ENCODE data around the gene GRM4. TPM values are rescaled to one million over a fixed set of nuclear protein-coding genes. Genes with fewer than 3 reads are reported as not detected.

The GRM4 gene
- total RNA-seq, 1 experiment from 2014 or later, result not detected

DNA sequence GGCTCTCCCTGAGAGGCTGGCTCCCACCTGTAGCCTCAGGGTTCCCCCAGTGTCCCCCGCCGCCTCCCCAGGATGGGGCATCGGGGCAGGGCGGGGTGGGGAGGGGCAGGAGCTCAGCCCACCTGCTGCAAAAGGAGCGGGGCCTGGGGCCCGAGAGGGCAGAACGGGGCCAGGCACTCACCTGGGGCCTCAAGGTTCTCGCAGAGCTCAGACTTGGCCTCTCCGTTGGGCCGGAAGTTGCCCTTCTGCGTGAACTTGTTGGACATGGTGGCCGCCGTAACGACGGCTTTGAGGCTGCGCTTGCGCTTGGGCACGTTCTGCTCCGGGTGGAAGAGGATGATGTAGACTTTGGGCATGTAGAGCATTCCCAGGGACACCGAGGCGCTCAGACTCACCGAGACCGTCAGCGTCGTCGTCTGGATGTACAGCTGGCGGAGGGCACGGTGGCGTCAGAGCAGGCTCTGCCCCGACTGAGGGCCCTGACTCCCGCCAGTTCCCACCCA lies 117.9 kb downstream of the GRM4 start:
- H3K9me3 ChIP-seq (ENCODE audit: insufficient read depth, low read depth), result no peaks in the 10 kb centered on the region
- no peak overlapping the region for H2AFZ ChIP-seq
- no peaks in the 10 kb centered on the region for H4K20me1 ChIP-seq (ENCODE audit: insufficient read depth)
- no peaks in the 10 kb centered on the region for H3F3A ChIP-seq (ENCODE audit: insufficient read depth, low read depth)
- no peak overlapping the region for H3K4me3 ChIP-seq
- no peak for TF ChIP-seq EZH2 (IDR thresholded peaks at IDR 0.05; ENCODE audit: low read depth)
- TF ChIP-seq, protein P1, sequence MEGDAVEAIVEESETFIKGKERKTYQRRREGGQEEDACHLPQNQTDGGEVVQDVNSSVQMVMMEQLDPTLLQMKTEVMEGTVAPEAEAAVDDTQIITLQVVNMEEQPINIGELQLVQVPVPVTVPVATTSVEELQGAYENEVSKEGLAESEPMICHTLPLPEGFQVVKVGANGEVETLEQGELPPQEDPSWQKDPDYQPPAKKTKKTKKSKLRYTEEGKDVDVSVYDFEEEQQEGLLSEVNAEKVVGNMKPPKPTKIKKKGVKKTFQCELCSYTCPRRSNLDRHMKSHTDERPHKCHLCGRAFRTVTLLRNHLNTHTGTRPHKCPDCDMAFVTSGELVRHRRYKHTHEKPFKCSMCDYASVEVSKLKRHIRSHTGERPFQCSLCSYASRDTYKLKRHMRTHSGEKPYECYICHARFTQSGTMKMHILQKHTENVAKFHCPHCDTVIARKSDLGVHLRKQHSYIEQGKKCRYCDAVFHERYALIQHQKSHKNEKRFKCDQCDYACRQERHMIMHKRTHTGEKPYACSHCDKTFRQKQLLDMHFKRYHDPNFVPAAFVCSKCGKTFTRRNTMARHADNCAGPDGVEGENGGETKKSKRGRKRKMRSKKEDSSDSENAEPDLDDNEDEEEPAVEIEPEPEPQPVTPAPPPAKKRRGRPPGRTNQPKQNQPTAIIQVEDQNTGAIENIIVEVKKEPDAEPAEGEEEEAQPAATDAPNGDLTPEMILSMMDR (conservative IDR thresholded peaks at IDR 0.05), result peak; percentile 4; the same call in 1 of the 2 replicates
- H3K36me3 ChIP-seq (ENCODE audit: low read depth), result no peaks in the 10 kb centered on the region
- POLR2A ChIA-PET (ENCODE audit: unreplicated experiment), result interaction anchor here (0.7 kb wide), 1 partner anchor 88 kb away, joined by 9 read pairs; no protein-coding TSS in a partner anchor
- H3K79me2 ChIP-seq (ENCODE audit: low read depth), result no peaks in the 10 kb centered on the region
- no peaks in the 10 kb centered on the region for H3K4me1 ChIP-seq (replicated peaks; ENCODE audit: insufficient read depth)
- intact Hi-C loops (cut with micrococcal nuclease; ENCODE audit: unreplicated experiment), result loop anchor here (1.0 kb wide), 1 partner anchor 257 kb away; no protein-coding TSS in a partner anchor
- peaks cover 94% of the 10 kb centered on the region for H3K27me3 ChIP-seq (ENCODE audit: insufficient read depth, low read depth)
- H3K9me2 ChIP-seq (ENCODE audit: insufficient read depth), result no peaks in the 10 kb centered on the region
- CTCF ChIA-PET, result interaction anchor here (1.2 kb wide), 1 partner anchor 256 kb away, joined by 3 read pairs; no protein-coding TSS in a partner anchor
- no TSS peak for BruUV-seq (replicated peaks)
- H3K27ac ChIP-seq, result no peak overlapping the region
- DNase-seq, result no peak
- no peak overlapping the region for H3K4me2 ChIP-seq

DNA sequence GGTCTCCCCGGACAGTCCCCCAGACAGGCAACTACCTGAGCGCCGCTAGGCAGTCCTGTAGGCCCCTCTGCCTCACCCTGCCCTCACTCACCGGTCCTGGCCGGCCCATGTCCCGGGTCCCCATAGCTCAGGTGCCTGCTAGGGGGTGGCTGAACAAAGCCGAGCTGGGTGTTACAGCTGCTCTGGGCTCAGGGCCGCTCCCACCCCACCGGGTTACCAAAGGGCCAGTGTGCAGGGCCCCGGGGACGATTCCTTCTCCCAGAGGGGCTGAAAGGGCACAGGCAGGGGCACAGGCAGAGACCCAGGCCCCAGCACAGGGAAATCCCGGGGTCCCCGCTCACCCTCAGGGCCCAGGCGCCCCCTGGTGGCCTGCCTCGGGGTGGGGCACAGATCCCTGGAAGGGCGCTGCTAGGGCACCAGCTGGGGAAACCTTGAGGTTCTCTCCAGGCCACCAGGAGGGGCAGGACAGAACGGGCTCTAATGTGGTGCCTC lies 118.4 kb downstream of the GRM4 start:
- ChIA-PET POLR2A (ENCODE audit: unreplicated experiment) (no interaction called here), CTCF (interaction anchor here (0.5 to 1.2 kb wide), 2 partner anchors 256 to 309 kb away, joined by 3 read pairs; no protein-coding TSS in a partner anchor)
- Histone ChIP-seq H3K9me3 (ENCODE audit: insufficient read depth, low read depth) (no peaks in the 10 kb centered on the region), H3F3A (ENCODE audit: insufficient read depth, low read depth) (no peaks in the 10 kb centered on the region), H4K20me1 (ENCODE audit: insufficient read depth) (no peaks in the 10 kb centered on the region), H3K4me3 (no peak overlapping the region), H3K9me2 (ENCODE audit: insufficient read depth) (no peaks in the 10 kb centered on the region), H3K79me2 (ENCODE audit: low read depth) (no peaks in the 10 kb centered on the region), H3K4me1 (replicated peaks; ENCODE audit: insufficient read depth) (no peaks in the 10 kb centered on the region), H3K4me2 (no peak overlapping the region), H2AFZ (no peak overlapping the region), H3K27ac (no peak overlapping the region), H3K27me3 (ENCODE audit: insufficient read depth, low read depth) (peaks cover 96% of the 10 kb centered on the region), H3K36me3 (ENCODE audit: low read depth) (no peaks in the 10 kb centered on the region)
- no TSS peak for BruUV-seq (replicated peaks)
- DNase-seq, result peak in 1 of 2 experiments; percentile 52
- no peak for TF ChIP-seq EZH2 (IDR thresholded peaks at IDR 0.05; ENCODE audit: low read depth)
- TF ChIP-seq, protein P1 (conservative IDR thresholded peaks at IDR 0.05), result peak; percentile 82
- intact Hi-C loops (cut with micrococcal nuclease; ENCODE audit: unreplicated experiment), result loop anchor here (1.0 kb wide), 1 partner anchor 256 kb away; no protein-coding TSS in a partner anchor

GRCh38 chr6:34025861-34026260 lies 120.0 kb downstream of the GRM4 start:
- DNase-seq, result no peak
- Histone ChIP-seq H3F3A (ENCODE audit: insufficient read depth, low read depth) (no peaks in the 10 kb centered on the region), H3K4me1 (replicated peaks; ENCODE audit: insufficient read depth) (no peaks in the 10 kb centered on the region), H3K79me2 (ENCODE audit: low read depth) (no peaks in the 10 kb centered on the region), H3K4me2 (no peak overlapping the region), H3K27me3 (ENCODE audit: insufficient read depth, low read depth) (peaks cover 96% of the 10 kb centered on the region), H3K9me3 (ENCODE audit: insufficient read depth, low read depth) (no peaks in the 10 kb centered on the region), H4K20me1 (ENCODE audit: insufficient read depth) (no peaks in the 10 kb centered on the region), H3K36me3 (ENCODE audit: low read depth) (no peaks in the 10 kb centered on the region), H3K4me3 (no peak overlapping the region), H3K9me2 (ENCODE audit: insufficient read depth) (no peaks in the 10 kb centered on the region), H3K27ac (no peak overlapping the region), H2AFZ (no peak overlapping the region)
- intact Hi-C loops (cut with micrococcal nuclease; ENCODE audit: unreplicated experiment), result no loop called here
- ChIA-PET CTCF (no interaction called here), POLR2A (ENCODE audit: unreplicated experiment) (no interaction called here)
- no peak for TF ChIP-seq EZH2 (IDR thresholded peaks at IDR 0.05; ENCODE audit: low read depth)
- TF ChIP-seq, protein P1 (conservative IDR thresholded peaks at IDR 0.05), result no peak
- no TSS peak for BruUV-seq (replicated peaks)

Data from PC-9 (cell line).